ENCODE measurements around the gene ARID2. TPM values are rescaled to one million over a fixed set of nuclear protein-coding genes. Genes with fewer than 3 reads are reported as not detected.

ARID2 gene
- total and polyA plus RNA-seq, 9 of the 15 experiments (the other 6 are each of a cell fraction or from before 2014, with no cell fraction given), result 13.4 to 41.6 (median 29.4) TPM

DNA sequence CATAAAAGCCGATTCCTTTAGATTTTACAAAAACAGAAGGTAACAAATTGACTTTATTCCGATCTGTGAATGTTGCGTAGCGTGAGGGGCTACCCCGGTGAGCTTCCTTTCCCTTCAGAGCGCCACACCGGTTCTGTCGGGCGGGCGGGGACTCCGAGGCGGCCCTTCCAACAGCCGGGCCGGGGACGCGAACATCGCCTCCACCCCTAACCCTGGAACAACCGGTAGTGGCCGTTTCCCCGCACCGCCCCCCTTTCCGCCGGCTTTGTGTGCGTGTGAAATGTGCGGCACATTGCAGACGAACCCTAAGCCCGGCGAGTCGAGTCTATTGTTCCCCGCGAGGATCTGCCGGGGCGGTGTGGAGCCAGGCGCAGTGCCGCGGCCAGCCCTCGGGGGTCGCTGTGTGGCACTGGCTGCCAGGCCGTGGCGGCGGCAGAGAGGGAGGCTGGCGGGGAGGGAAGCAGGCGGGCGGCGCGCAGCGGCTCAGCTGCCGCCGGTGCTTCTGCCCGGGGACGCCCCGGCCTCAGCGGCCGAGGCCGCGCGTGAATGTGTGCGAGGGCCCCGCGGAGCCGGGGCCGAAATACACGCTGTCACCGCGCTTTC, 775 bp upstream of the ARID2 start (continued):
- TF ChIP-seq, protein P1, sequence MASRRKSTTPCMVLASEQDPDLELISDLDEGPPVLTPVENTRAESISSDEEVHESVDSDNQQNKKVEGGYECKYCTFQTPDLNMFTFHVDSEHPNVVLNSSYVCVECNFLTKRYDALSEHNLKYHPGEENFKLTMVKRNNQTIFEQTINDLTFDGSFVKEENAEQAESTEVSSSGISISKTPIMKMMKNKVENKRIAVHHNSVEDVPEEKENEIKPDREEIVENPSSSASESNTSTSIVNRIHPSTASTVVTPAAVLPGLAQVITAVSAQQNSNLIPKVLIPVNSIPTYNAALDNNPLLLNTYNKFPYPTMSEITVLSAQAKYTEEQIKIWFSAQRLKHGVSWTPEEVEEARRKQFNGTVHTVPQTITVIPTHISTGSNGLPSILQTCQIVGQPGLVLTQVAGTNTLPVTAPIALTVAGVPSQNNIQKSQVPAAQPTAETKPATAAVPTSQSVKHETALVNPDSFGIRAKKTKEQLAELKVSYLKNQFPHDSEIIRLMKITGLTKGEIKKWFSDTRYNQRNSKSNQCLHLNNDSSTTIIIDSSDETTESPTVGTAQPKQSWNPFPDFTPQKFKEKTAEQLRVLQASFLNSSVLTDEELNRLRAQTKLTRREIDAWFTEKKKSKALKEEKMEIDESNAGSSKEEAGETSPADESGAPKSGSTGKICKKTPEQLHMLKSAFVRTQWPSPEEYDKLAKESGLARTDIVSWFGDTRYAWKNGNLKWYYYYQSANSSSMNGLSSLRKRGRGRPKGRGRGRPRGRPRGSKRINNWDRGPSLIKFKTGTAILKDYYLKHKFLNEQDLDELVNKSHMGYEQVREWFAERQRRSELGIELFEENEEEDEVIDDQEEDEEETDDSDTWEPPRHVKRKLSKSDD (conservative IDR thresholded peaks at IDR 0.05; ENCODE audit: low read length), result peak; percentile 85; the same call in 1 of the 2 replicates
- TF ChIP-seq, protein P2, sequence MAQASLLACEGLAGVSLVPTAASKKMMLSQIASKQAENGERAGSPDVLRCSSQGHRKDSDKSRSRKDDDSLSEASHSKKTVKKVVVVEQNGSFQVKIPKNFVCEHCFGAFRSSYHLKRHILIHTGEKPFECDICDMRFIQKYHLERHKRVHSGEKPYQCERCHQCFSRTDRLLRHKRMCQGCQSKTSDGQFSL (CRISPR knock-in tag; IDR thresholded peaks at IDR 0.05), result peak; percentile 65
- TF ChIP-seq, protein P2 (tag; IDR thresholded peaks at IDR 0.05), result no peak
- TF ChIP-seq, protein P3, sequence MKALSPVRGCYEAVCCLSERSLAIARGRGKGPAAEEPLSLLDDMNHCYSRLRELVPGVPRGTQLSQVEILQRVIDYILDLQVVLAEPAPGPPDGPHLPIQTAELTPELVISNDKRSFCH (CRISPR knock-in tag; IDR thresholded peaks at IDR 0.05), result no peak
- TF ChIP-seq, protein P3 (tag; IDR thresholded peaks at IDR 0.05), result 0 out of 2 replicates have a peak, but pooled peaks have one; percentile 28
- TF ChIP-seq ZNF143 (CRISPR knock-in tag; IDR thresholded peaks at IDR 0.05), result 0 out of 2 replicates have a peak, but pooled peaks have one; percentile 34
- TF ChIP-seq HDAC1 (IDR thresholded peaks at IDR 0.05), result peak in 1 of 2 experiments; percentile 76; a peak in 2 of 4 replicates
- TF ChIP-seq XRCC4 (IDR thresholded peaks at IDR 0.05; ENCODE audit: extremely low read depth, insufficient read depth, insufficient read length), result no peak
- no peak for TF ChIP-seq ZNF316 (IDR thresholded peaks at IDR 0.05)
- TF ChIP-seq SRSF3 (IDR thresholded peaks at IDR 0.05; ENCODE audit: insufficient read depth, low read length), result no peak
- no peak for TF ChIP-seq TSC22D4 (tag; IDR thresholded peaks at IDR 0.05)
- peak in 1 of 2 experiments; percentile 41; a peak in 2 of 4 replicates for TF ChIP-seq FOXK2 (conservative IDR thresholded peaks at IDR 0.05 in 1 of 2, IDR thresholded peaks at IDR 0.05 in 1 of 2; ENCODE audit: low read depth in 2 of 2)
- TF ChIP-seq, protein P4, sequence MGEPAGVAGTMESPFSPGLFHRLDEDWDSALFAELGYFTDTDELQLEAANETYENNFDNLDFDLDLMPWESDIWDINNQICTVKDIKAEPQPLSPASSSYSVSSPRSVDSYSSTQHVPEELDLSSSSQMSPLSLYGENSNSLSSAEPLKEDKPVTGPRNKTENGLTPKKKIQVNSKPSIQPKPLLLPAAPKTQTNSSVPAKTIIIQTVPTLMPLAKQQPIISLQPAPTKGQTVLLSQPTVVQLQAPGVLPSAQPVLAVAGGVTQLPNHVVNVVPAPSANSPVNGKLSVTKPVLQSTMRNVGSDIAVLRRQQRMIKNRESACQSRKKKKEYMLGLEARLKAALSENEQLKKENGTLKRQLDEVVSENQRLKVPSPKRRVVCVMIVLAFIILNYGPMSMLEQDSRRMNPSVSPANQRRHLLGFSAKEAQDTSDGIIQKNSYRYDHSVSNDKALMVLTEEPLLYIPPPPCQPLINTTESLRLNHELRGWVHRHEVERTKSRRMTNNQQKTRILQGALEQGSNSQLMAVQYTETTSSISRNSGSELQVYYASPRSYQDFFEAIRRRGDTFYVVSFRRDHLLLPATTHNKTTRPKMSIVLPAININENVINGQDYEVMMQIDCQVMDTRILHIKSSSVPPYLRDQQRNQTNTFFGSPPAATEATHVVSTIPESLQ (CRISPR knock-in tag; IDR thresholded peaks at IDR 0.05), result 0 out of 2 replicates have a peak, but pooled peaks have one; percentile 49
- TF ChIP-seq CXXC5 (CRISPR knock-in tag; IDR thresholded peaks at IDR 0.05), result peak; percentile 89
- TF ChIP-seq PURB (CRISPR knock-in tag; IDR thresholded peaks at IDR 0.05; ENCODE audit: low read depth), result no peak
- 0 out of 2 replicates have a peak, but pooled peaks have one; percentile 31 for TF ChIP-seq ILF3 (IDR thresholded peaks at IDR 0.05; ENCODE audit: borderline replicate concordance)
- peak; percentile 74 for TF ChIP-seq PHF8 (IDR thresholded peaks at IDR 0.05; ENCODE audit: borderline replicate concordance, low read length)
- TF ChIP-seq RBFOX2 (IDR thresholded peaks at IDR 0.05; ENCODE audit: low read depth, low read length), result peak; percentile 92
- no peak; the same call in 1 of the 2 replicates for TF ChIP-seq PHTF2 (CRISPR knock-in tag; IDR thresholded peaks at IDR 0.05)
- TF ChIP-seq TBP (optimal IDR thresholded peaks at IDR 0.05; ENCODE audit: low read depth, low read length), result peak; percentile 90
- no peak for TF ChIP-seq MCM7 (IDR thresholded peaks at IDR 0.05)
- peak; percentile 55 for TF ChIP-seq CHD1 (IDR thresholded peaks at IDR 0.05; ENCODE audit: low read length)
- TF ChIP-seq SIX5 (IDR thresholded peaks at IDR 0.05; ENCODE audit: borderline replicate concordance in 1 of 2, insufficient read depth in 1 of 2, low read depth in 1 of 2, low read length in 2 of 2), result no peak
